Large intestine (tissue), 3 donors: ENCODE results near the gene APOL1. TPM values are rescaled to one million over a fixed set of nuclear protein-coding genes. Genes with fewer than 3 reads are reported as not detected.
"Not testable (repeated sequence)": the region's sequence is repeated elsewhere in the genome, so short reads cannot be mapped to it uniquely, and the experiment has no call there.

ENCODE experiments used
- DNase-seq, 2 donors: peaks; one replicate each; pipeline versions ENCODE4 v3.0.0 to v3.0.0-alpha.2; 2013
- H3K27ac ChIP-seq: one replicate; pipeline ENCODE4 v1.5.1; 2013; ENCODE audit warnings: low read length
- H3K27me3 ChIP-seq: 2 replicates; pipeline ENCODE4 v1.6.1; 2013; ENCODE audit warnings: low read length; ENCODE audit not compliant: control insufficient read depth, insufficient read depth
- H3K36me3 ChIP-seq: 2 replicates; pipeline ENCODE4 v1.6.1; 2013; ENCODE audit warnings: low read length; ENCODE audit not compliant: control insufficient read depth, insufficient read depth
- H3K4me1 ChIP-seq: one replicate; pipeline ENCODE4 v1.6.1; 2013; ENCODE audit warnings: low read length; ENCODE audit not compliant: control insufficient read depth, insufficient read depth
- H3K4me3 ChIP-seq: one replicate; pipeline ENCODE4 v1.5.1; 2013; ENCODE audit warnings: low read length
- H3K9me3 ChIP-seq: one replicate; pipeline ENCODE4 v1.6.1; 2013; ENCODE audit warnings: mild to moderate bottlenecking, low read depth, low read length, moderate library complexity; ENCODE audit not compliant: control insufficient read depth
- WGBS: methylation state at CpG from one replicate; pipeline ENCODE4 v1.1.5; 2013; ENCODE audit warnings: low lambda C conversion rate; ENCODE audit not compliant: insufficient coverage; 5-methylcytosine and 5-hydroxymethylcytosine counted together
- polyA plus RNA-seq: library from polyadenylated mRNA; unstranded; fragments of 120-200 nt; gene quantifications from one replicate; pipeline ENCODE4 v1.2.1, GENCODE V29; 2013

Gene APOL1
- polyA plus RNA-seq, 1 donor = 20.3 TPM

GRCh38 chr22:36285017-36285416 lies 32.1 kb downstream of the APOL1 start:
- H3K27ac ChIP-seq = no peak overlapping the region
- H3K4me1 ChIP-seq = no peaks in the 10 kb centered on the region
- no peak for DNase-seq
- WGBS = no CpG with 5 or more reads among the region's 12 CpGs
- no peak overlapping the region for H3K4me3 ChIP-seq
- H3K9me3 ChIP-seq = peaks cover 6% of the 10 kb centered on the region
- peaks cover 88% of the 10 kb centered on the region for H3K36me3 ChIP-seq
- H3K27me3 ChIP-seq = no peaks in the 10 kb centered on the region

GRCh38 chr22:36285545-36285944 lies 32.6 kb downstream of the APOL1 start:
- Histone ChIP-seq H3K36me3 (peaks cover 87% of the 10 kb centered on the region), H3K27me3 (no peaks in the 10 kb centered on the region), H3K4me1 (no peaks in the 10 kb centered on the region), H3K9me3 (peaks cover 8% of the 10 kb centered on the region), H3K27ac (no peak overlapping the region), H3K4me3 (no peak overlapping the region)
- DNase-seq = no peak
- WGBS = 100% methylated on average over 1 of the region's 21 CpGs

GRCh38 chr22:36286096-36286957 lies 33.4 kb downstream of the APOL1 start:
- WGBS = no CpG with 5 or more reads among the region's 28 CpGs

GRCh38 chr22:36287881-36288515 lies 35.1 kb downstream of the APOL1 start:
- H3K27me3 ChIP-seq = no peaks in the 10 kb centered on the region
- peaks cover 79% of the 10 kb centered on the region for H3K36me3 ChIP-seq
- no peak overlapping the region for H3K4me3 ChIP-seq
- 100% methylated on average over 1 of the region's 20 CpGs for WGBS
- no peak for DNase-seq
- no peaks in the 10 kb centered on the region for H3K4me1 ChIP-seq
- peaks cover 21% of the 10 kb centered on the region for H3K9me3 ChIP-seq
- no peak overlapping the region for H3K27ac ChIP-seq

More at GRCh38 chr22:36286096-36286957, 33.4 kb downstream of the APOL1 start:
- Histone ChIP-seq H3K9me3 (peaks cover 9% of the 10 kb centered on the region), H3K27ac (no peak overlapping the region), H3K27me3 (no peaks in the 10 kb centered on the region), H3K4me3 (no peak overlapping the region), H3K36me3 (peaks cover 81% of the 10 kb centered on the region), H3K4me1 (no peaks in the 10 kb centered on the region)
- peak; percentile 57 to 60 for DNase-seq

GRCh38 chr22:36288571-36289405 lies 35.9 kb downstream of the APOL1 start:
- WGBS = no CpG with 5 or more reads among the region's 33 CpGs

GRCh38 chr22:36289406-36289870 lies 36.5 kb downstream of the APOL1 start:
- Histone ChIP-seq H3K9me3 (peaks cover 23% of the 10 kb centered on the region), H3K27me3 (no peaks in the 10 kb centered on the region), H3K36me3 (peaks cover 83% of the 10 kb centered on the region), H3K4me3 (no peak overlapping the region), H3K27ac (no peak overlapping the region), H3K4me1 (no peaks in the 10 kb centered on the region)
- no peak for DNase-seq
- 94% methylated on average over 3 of the region's 7 CpGs for WGBS

More at GRCh38 chr22:36288571-36289405, 35.9 kb downstream of the APOL1 start:
- H3K27ac ChIP-seq = no peak overlapping the region
- H3K4me1 ChIP-seq = no peaks in the 10 kb centered on the region
- H3K9me3 ChIP-seq = peaks cover 23% of the 10 kb centered on the region
- DNase-seq = no peak
- H3K4me3 ChIP-seq = no peak overlapping the region
- no peaks in the 10 kb centered on the region for H3K27me3 ChIP-seq
- peaks cover 83% of the 10 kb centered on the region for H3K36me3 ChIP-seq

- not testable (repeated sequence) for DNase-seq, H3K4me1 ChIP-seq, H3K27ac ChIP-seq, H3K4me3 ChIP-seq, H3K27me3 ChIP-seq
- Histone ChIP-seq H3K36me3 (peaks cover 83% of the 10 kb centered on the region), H3K9me3 (peaks cover 23% of the 10 kb centered on the region)
- WGBS = no CpG with 5 or more reads among the region's 11 CpGs
These were observed 37.0 kb downstream of the APOL1 start for GRCh38 chr22:36289948-36290371.

- not testable (repeated sequence) for H3K4me3 ChIP-seq, H3K27me3 ChIP-seq, H3K4me1 ChIP-seq, H3K27ac ChIP-seq, DNase-seq
- H3K9me3 ChIP-seq = peaks cover 23% of the 10 kb centered on the region
- peaks cover 83% of the 10 kb centered on the region for H3K36me3 ChIP-seq
- no CpG with 5 or more reads among the region's 40 CpGs for WGBS
These were observed 37.6 kb downstream of the APOL1 start for GRCh38 chr22:36290391-36291075.

- Histone ChIP-seq H3K27ac (no peak overlapping the region), H3K4me1 (no peaks in the 10 kb centered on the region), H3K4me3 (no peak overlapping the region), H3K36me3 (peaks cover 83% of the 10 kb centered on the region), H3K27me3 (no peaks in the 10 kb centered on the region), H3K9me3 (peaks cover 23% of the 10 kb centered on the region)
- no peak for DNase-seq
- 100% methylated on average over 1 of the region's 29 CpGs for WGBS
These were observed 39.2 kb downstream of the APOL1 start for GRCh38 chr22:36291831-36292740.
